Suppressor macrophage treated with lipopolysaccharide for 1 hour (primary cell): ENCODE results near the gene MNT.

Experiments
- DNase-seq, 3 donors: peaks; one replicate each; pipeline ENCODE4 v3.0.0-alpha.2; 2020 to 2022

MNT gene

GRCh38 chr17:2394775-2395201 is 6.1 kb downstream of the MNT start:
- no peak for DNase-seq

DNA sequence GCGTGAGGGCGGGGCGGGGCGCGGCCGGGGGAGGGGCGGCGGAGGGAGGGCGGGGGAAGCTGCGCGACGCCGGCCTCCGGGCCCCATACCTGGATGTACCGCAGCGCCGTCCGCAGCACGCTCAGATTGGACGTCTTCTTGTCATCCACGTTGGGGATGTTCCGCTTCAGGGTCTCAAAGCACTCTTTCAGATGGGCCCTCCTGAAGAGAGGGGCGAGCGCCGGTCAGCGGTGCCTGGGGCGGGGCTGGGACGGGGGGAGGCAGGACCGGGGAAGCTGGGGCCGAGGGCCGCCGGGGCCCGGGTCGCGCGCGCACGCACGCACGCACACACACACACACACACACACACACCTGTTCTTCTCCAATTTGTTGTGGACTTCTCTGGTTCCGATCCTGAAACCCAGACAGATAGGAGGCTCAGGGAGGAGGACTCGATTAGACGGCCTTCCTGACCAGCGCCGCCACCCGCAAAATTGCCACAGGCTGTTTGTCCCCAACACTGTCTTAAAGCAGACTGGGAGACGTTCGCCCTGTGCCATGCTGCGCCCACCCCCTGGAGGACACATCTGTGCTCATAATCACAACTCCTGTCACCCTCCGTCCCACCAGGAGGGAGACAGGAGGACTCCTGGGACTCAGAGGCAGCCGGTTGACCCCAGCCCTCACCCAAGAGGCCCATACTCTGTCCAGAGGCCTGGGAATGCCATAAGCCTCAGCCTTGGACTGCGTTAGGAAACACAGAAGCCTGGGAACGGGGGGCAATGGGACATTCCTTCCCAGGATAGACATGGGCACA is 6.7 kb downstream of the MNT start:
- no peak for DNase-seq

GRCh38 chr17:2393174-2393953 is 7.5 kb downstream of the MNT start:
- peak; percentile 89 to 97 (median 95) for DNase-seq

DNA sequence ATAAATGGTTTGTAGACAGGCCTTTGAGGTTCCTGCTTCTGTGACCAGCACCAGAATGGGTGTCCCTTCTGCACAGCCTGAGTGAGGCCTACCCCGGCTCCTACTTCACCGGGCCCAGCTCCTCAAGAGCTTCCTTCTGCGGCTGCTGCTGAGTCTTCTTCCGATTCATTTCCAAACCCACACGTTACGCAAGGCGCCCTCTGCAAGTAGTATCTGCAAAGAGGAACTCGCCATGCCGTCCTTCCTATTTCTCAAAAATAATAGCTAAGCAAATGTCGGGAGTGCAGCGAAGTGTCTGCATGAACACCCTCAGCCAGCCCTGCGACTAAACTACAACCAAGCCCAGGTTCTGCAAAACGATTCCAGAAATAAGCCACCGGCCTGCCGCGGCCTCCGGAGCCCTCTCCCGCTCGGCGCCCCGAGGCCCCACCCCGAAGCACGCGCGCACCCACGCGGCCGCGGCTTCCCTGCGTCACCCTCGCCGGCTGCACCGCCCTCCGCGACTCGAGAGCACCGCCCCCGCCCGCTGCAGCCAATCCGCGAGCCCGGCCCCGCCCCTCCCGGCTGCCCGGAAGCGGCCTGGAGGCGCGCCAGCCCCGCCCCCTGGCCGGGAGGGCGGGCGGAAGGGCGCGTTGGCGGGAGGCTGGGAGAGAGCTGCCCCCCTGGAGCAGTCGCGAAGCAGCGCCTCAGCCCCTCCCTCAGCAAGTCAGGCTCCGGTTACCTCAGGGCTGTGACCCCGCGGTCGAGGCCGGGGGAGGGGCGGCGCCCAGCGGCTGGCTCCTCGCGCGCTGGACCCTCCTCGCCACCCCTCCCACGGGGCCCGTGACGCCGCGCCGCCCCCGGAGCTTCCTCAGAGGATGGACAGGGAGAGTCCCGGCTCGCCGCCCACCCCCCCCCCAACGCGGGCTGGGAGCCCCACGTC is 8.3 kb downstream of the MNT start:
- DNase-seq = peak; percentile 98 to 100 (median 100)

- no peak for DNase-seq
Observed at GRCh38 chr17:2391597-2392251, 9.1 kb downstream of the MNT start.

GRCh38 chr17:2390199-2390836 is 10.5 kb downstream of the MNT start:
- no peak for DNase-seq

DNA sequence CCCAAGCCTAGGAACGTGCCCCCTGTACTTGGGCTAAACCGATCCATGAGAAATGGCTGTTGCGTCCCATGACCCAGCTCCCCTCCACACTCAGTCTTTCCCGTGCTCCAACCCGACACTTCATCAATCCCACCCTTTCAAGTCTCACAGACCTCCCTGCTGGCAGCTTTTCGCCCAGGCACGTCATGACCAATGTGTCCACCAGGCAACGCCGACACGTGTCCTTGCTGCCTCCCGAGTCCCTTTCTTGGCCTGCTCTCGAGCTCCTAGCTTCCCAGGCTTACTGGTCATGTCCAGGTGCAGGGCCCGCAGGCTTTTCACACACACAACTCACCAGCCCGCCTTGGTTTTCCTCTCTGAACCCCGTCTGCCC is 12.2 kb downstream of the MNT start:
- no peak for DNase-seq

DNA sequence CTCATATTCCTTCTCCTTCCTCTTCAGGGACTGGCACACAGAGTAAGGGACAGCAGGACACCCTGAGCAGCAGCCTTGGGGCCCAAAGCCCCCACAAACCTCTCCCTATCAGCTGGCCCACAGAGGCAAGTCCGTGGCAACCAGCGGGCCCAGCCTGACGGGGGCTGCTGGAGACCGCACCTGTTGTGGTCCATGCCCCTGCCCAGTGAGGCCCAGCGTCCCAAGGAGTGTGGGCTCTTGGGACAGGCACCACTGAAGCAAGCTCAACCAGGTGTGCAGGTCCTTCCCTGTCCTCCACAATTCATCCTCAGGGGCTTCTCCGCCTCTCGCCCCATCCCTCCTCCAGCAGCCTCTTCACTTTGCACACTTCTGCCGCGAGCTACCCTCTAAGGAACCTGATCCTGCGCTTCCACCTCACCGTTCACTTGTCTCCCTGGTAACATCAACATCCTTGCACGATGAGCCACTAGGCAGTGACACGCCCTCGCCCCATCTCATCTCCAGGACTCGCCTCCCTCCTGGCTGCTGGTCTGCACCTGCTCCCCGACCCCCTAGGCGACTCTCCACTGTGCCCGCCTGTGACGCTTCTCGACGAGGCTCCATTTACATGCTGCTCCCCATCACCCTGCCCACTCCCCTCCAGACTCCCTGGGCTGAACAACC is 12.7 kb downstream of the MNT start:
- no peak for DNase-seq

DNA sequence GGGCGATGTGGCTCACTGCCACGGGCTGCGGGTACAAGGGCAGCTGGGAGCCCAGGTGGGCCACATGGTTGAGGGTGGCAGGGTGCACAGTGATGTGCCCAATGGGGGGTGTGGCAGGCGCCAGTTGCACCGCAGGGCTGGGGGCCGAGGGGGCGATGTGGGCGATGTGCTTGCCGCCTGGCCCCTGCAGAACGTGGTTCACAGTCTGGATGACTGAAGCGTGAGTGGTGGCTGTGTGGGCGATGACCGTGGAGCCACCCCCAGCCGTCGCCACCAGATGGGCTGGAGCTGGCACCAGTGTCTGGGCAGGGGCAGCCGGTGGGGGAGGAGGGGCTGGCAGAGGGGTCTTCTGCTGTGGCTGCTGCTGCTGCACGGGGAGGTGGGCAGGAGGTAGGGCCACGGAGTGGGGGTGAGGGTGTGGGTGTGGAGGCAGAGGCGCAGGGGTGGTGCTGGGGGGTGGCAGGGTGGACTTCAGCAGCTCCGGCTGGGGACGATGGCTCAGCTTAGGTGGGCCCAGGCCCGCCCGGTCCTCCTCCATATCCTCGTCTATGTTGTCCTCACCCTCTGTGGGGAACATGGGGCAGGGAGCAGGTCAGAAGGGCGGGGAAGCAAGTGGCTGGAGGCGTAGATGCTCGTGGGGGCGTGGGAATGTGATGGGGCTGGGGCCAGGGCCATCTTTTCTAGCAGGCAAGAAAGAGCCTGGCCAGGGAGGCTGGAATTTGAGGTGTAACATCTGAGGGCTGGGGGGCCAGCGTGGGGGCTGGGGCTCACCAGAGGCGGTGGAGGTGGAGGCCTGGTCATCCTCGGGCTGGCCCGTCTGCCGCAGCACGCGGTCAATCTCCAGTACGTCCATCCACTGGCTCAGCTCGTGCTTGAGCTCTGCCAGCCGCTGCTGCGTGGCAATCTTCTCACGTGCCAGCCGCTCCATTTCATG is 13.5 kb downstream of the MNT start:
- DNase-seq = no peak

GRCh38 chr17:2386400-2387085 is 14.3 kb downstream of the MNT start:
- no peak for DNase-seq

GRCh38 chr17:2385240-2386210 is 15.3 kb downstream of the MNT start:
- no peak for DNase-seq

GRCh38 chr17:2384439-2385127 is 16.3 kb downstream of the MNT start:
- DNase-seq = no peak

DNA sequence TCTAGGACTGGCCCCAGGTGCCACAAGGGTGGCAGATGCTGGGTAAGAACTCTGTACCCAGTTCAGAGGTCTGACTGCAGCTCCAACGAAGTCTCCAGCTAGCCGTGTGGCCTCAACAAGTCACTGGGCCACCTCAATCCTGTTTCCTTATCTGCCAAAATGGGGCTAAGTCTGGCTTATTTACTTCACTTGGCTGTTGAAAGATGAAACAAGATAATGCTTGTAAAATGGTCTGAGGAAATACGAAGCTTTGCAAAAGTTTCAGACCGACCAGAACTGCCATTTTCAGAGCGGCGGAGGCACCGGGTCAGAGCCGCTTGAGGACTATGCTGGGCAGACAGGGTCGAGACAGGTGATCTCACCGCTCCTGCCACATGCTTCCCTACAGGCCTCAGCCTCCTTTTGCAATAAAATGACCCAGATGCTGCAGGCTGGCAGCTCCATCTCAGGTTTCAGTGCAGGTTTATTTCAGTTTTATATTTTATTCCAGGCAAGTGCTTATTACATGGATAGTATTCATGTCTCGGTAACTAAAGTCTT is 17.2 kb downstream of the MNT start:
- no peak for DNase-seq

GRCh38 chr17:2380950-2381649 is 19.8 kb downstream of the MNT start:
- DNase-seq = no peak

DNA sequence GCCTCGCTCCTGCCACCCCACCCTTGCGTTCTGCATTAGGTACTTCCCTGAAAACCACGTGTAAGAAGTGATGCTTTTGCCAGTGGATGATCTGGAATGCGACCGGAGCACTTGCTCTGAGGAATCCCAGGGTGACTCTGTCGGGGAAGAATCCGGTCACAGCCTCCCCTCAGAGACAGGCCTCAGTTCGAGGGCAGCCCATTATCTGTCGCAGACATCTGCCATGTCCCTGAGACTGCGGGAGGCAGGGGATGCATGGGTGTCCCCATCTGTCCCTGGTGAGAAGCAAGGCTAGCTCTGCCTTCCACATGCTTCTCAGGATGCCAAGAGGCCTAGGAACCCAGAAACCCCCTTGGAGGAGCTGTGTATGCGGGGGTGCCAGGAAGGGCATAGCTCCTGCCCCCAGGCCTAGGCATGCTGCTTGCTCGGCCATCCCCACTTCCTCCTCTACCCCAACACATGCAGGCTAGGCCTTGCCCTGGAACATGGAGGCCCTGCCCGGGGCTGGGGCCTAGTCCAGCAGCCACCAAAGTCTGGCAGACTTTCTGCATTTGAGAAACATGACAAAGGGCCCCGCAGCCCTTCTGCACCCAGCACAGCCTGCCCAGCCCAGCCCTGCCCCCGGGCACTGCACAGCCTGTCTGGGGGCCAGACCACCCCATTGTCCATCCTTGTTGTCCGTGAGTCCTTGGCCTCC is 20.5 kb downstream of the MNT start:
- no peak for DNase-seq
